ENCODE data around the gene SMIM33. TPM values are rescaled to one million over a fixed set of nuclear protein-coding genes. Genes with fewer than 3 reads are reported as not detected.
"Not testable (repeated sequence)": the region's sequence is repeated elsewhere in the genome, so short reads cannot be mapped to it uniquely, and the experiment has no call there.

SMIM33 gene
- total RNA-seq, 1 experiment from 2014 or later = not detected

DNA sequence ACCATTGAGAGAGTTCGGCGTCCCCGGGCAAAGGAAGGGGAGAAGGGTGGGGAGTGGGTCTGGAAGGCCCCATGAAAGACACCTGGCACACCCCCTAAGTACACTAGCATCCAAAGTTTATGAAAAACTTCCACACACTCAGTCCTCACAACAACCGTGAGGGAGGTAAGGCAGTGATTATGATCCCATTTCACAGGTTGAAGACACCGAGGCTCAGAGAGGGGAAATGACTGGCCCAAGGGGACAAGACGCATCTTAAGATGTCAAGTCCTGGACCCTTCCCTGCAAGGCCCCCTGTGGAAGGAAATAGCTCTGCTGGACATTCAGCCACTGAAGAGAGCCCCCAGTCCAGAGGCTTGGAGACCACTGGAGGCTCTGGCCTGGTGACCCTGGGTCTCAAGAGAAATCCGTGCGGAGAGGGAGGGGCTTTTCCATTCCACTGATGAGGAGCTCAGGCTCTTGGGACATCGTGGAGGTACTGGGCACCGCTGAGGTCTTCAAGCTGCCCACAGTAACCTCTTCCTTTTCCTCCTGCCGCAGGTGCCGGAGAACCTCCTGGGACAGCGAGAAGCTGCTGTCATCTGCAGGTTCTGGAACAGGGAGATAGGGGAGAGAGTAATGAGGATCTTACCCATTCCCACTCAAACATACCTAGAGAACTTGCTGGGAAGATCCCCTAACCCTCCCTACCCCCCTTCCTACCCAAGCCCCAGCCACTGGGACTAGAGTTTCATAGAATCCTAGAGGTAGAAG is 5.2 kb downstream of the SMIM33 start:
- BruUV-seq (replicated peaks) = no TSS peak
- Histone ChIP-seq H3K36me3 (ENCODE audit: insufficient read depth, low read length, poor library complexity, severe bottlenecking) (peaks cover 20% of the 10 kb centered on the region), H3K4me3 (ENCODE audit: low read depth, low read length, poor library complexity, severe bottlenecking) (no peak overlapping the region), H3K27ac (ENCODE audit: low read depth, low read length, poor library complexity, severe bottlenecking) (no peak overlapping the region), H3K9me3 (ENCODE audit: low read depth, low read length, poor library complexity, severe bottlenecking) (no peaks in the 10 kb centered on the region), H3K4me1 (ENCODE audit: insufficient read depth, low read length, poor library complexity, severe bottlenecking) (peaks cover 14% of the 10 kb centered on the region), H3K27me3 (replicated peaks; ENCODE audit: insufficient read depth, low read depth, low read length, poor library complexity) (no peaks in the 10 kb centered on the region)
- DNase-seq (ENCODE audit: low spot score) = no peak
- ChIA-PET POLR2A (ENCODE audit: low non-redundant PET) (no interaction called here), CTCF (interaction anchor here (0.5 kb wide), 1 partner anchor 54 kb away, joined by 3 read pairs; no protein-coding TSS in a partner anchor)
- intact Hi-C loops (cut with micrococcal nuclease; ENCODE audit: unreplicated experiment) = no loop called here
- TF ChIP-seq EZH2 (IDR thresholded peaks at IDR 0.05; ENCODE audit: borderline replicate concordance, low read depth, low read length, poor library complexity, severe bottlenecking) (no peak), CTCF (conservative IDR thresholded peaks at IDR 0.05; ENCODE audit: low read depth, low read length) (no peak)

DNA sequence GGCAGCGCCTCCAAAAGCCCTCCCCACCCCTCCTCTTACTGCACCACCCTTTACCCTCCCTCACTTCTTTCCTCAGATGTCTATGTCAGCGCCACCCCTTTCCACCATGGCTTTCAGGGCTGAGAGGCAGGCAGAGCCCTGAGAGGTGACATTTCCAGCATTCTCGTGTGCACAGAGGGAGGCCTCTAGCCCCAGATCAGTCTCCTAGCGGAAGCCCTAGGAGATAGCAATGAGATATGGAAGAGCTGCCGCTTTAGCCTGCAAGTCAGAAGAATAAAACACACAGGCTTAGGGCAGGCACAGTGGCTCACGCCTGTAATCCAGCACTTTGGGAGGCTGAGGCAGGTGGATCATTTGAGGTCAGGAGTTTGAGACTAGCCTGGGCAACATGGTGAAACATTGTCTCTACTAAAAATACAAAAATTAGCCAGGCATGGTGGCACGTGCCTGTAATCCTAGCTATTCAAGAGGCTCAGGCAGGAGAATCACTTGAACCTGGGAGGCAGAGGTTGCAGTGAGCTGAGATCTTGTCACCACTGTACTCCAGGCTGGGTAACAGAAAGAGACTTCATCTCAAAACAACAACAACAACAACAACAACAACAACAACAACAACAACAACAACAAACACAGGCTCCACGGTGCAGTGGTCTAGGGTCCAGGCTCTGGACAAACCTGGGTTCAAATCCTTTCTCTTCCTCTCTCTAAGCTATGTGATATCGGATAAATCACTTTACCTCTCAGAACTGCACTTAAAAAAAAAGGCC is 8.0 kb downstream of the SMIM33 start:
- POLR2A ChIA-PET (ENCODE audit: low non-redundant PET) = interaction anchor here (0.5 kb wide), 1 partner anchor 44 kb away, joined by 3 read pairs; no protein-coding TSS in a partner anchor
- BruUV-seq (replicated peaks); CTCF ChIA-PET; intact Hi-C loops (cut with micrococcal nuclease; ENCODE audit: unreplicated experiment); H3K4me3 ChIP-seq (ENCODE audit: low read depth, low read length, poor library complexity, severe bottlenecking); H3K27ac ChIP-seq (ENCODE audit: low read depth, low read length, poor library complexity, severe bottlenecking); H3K9me3 ChIP-seq (ENCODE audit: low read depth, low read length, poor library complexity, severe bottlenecking); DNase-seq (ENCODE audit: low spot score); H3K27me3 ChIP-seq (replicated peaks; ENCODE audit: insufficient read depth, low read depth, low read length, poor library complexity): not testable (repeated sequence)
- peaks cover 20% of the 10 kb centered on the region for H3K36me3 ChIP-seq (ENCODE audit: insufficient read depth, low read length, poor library complexity, severe bottlenecking)
- peaks cover 18% of the 10 kb centered on the region for H3K4me1 ChIP-seq (ENCODE audit: insufficient read depth, low read length, poor library complexity, severe bottlenecking)

GRCh38 chr5:139479729-139480128 is 8.9 kb downstream of the SMIM33 start:
- H3K27ac ChIP-seq (ENCODE audit: low read depth, low read length, poor library complexity, severe bottlenecking); CTCF ChIA-PET; H3K4me3 ChIP-seq (ENCODE audit: low read depth, low read length, poor library complexity, severe bottlenecking); H3K9me3 ChIP-seq (ENCODE audit: low read depth, low read length, poor library complexity, severe bottlenecking); POLR2A ChIA-PET (ENCODE audit: low non-redundant PET); H3K27me3 ChIP-seq (replicated peaks; ENCODE audit: insufficient read depth, low read depth, low read length, poor library complexity); BruUV-seq (replicated peaks); intact Hi-C loops (cut with micrococcal nuclease; ENCODE audit: unreplicated experiment); DNase-seq (ENCODE audit: low spot score): not testable (repeated sequence)
- Histone ChIP-seq H3K4me1 (ENCODE audit: insufficient read depth, low read length, poor library complexity, severe bottlenecking) (peaks cover 14% of the 10 kb centered on the region), H3K36me3 (ENCODE audit: insufficient read depth, low read length, poor library complexity, severe bottlenecking) (peaks cover 20% of the 10 kb centered on the region)

GRCh38 chr5:139481122-139481533 is 10.3 kb downstream of the SMIM33 start:
- ChIA-PET POLR2A (ENCODE audit: low non-redundant PET) (no interaction called here), CTCF (interaction anchor here (1.2 kb wide), 1 partner anchor 58 kb away, joined by 6 read pairs; no protein-coding TSS in a partner anchor)
- BruUV-seq (replicated peaks) = no TSS peak
- TF ChIP-seq EZH2 (IDR thresholded peaks at IDR 0.05; ENCODE audit: borderline replicate concordance, low read depth, low read length, poor library complexity, severe bottlenecking) = no peak
- TF ChIP-seq CTCF (conservative IDR thresholded peaks at IDR 0.05; ENCODE audit: low read depth, low read length) = no peak
- Histone ChIP-seq H3K9me3 (ENCODE audit: low read depth, low read length, poor library complexity, severe bottlenecking) (no peaks in the 10 kb centered on the region), H3K27ac (ENCODE audit: low read depth, low read length, poor library complexity, severe bottlenecking) (peak overlapping the region; percentile 89), H3K4me3 (ENCODE audit: low read depth, low read length, poor library complexity, severe bottlenecking) (peak overlapping the region; percentile 55), H3K27me3 (replicated peaks; ENCODE audit: insufficient read depth, low read depth, low read length, poor library complexity) (no peaks in the 10 kb centered on the region), H3K36me3 (ENCODE audit: insufficient read depth, low read length, poor library complexity, severe bottlenecking) (peaks cover 10% of the 10 kb centered on the region), H3K4me1 (ENCODE audit: insufficient read depth, low read length, poor library complexity, severe bottlenecking) (peaks cover 10% of the 10 kb centered on the region)
- DNase-seq (ENCODE audit: low spot score) = no peak
- intact Hi-C loops (cut with micrococcal nuclease; ENCODE audit: unreplicated experiment) = no loop called here
